HUES6 (cell line): Measurements from ENCODE around the gene PAIP2.

Source experiments
- H3K27ac ChIP-seq: 2 replicates; pipeline ENCODE4 v1.7.0; 2013; ENCODE audit warnings: low read depth, mild to moderate bottlenecking, low read length, inconsistent platforms
- H3K27me3 ChIP-seq: 2 replicates; pipeline ENCODE4 v1.6.1; 2013; ENCODE audit warnings: low read length; ENCODE audit not compliant: control insufficient read depth, insufficient read depth
- H3K36me3 ChIP-seq: 2 replicates; pipeline ENCODE4 v1.6.1; 2013; ENCODE audit warnings: low read length; ENCODE audit not compliant: control insufficient read depth, insufficient read depth
- H3K4me1 ChIP-seq: 2 replicates; pipeline ENCODE4 v1.6.1; 2013; ENCODE audit warnings: low read length; ENCODE audit not compliant: control insufficient read depth, insufficient read depth
- H3K4me3 ChIP-seq: 2 replicates; pipeline ENCODE4 v1.5.1; 2013; ENCODE audit warnings: low read depth, low read length
- H3K9ac ChIP-seq: one replicate; pipeline ENCODE4 v1.6.1; 2013; ENCODE audit warnings: mild to moderate bottlenecking, low read length
- H3K9me3 ChIP-seq: 2 replicates; pipeline ENCODE4 v1.6.1; 2013; ENCODE audit warnings: low read depth, low read length; ENCODE audit not compliant: control insufficient read depth, insufficient read depth

The PAIP2 gene

GRCh38 chr5:139415869-139416268 lies 74.2 kb downstream of the PAIP2 start:
- H3K9ac ChIP-seq = no peak overlapping the region
- no peaks in the 10 kb centered on the region for H3K9me3 ChIP-seq
- no peak overlapping the region for H3K4me3 ChIP-seq
- peaks cover 4% of the 10 kb centered on the region; the same call in 1 of the 2 replicates for H3K4me1 ChIP-seq
- H3K36me3 ChIP-seq = peaks cover 23% of the 10 kb centered on the region
- H3K27me3 ChIP-seq = no peaks in the 10 kb centered on the region
- H3K27ac ChIP-seq = no peak overlapping the region

- Histone ChIP-seq H3K36me3 (peaks cover 26% of the 10 kb centered on the region), H3K27ac (no peak overlapping the region), H3K4me1 (peaks cover 4% of the 10 kb centered on the region; the same call in 1 of the 2 replicates)
Measured at GRCh38 chr5:139416651-139417050, 75.0 kb downstream of the PAIP2 start.

DNA sequence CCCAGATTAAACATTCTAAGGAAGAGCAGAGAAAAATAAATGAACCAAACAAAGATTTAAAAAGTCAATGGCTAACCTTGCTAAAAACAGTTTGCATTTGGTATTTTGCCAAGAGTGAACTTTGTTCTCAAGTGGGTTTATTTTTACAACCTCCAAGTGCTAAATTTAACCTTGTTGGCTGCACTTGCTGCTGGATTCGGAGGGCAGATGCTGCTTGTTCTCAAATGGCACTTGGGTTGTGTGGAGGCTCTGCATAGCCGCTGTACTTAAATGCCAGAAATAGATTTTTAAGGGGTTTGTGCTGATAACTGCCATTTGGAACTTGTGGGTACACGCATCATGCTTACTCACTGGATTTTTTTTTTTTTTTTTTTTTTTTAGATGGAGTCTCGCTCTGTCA lies 75.6 kb downstream of the PAIP2 start:
- H3K9me3 ChIP-seq = no peaks in the 10 kb centered on the region
- H3K9ac ChIP-seq = no peak overlapping the region
- H3K36me3 ChIP-seq = peaks cover 26% of the 10 kb centered on the region

More at GRCh38 chr5:139416651-139417050, 75.0 kb downstream of the PAIP2 start:
- no peak overlapping the region for H3K9ac ChIP-seq
- no peaks in the 10 kb centered on the region for H3K9me3 ChIP-seq
- no peaks in the 10 kb centered on the region for H3K27me3 ChIP-seq
- no peak overlapping the region for H3K4me3 ChIP-seq

DNA sequence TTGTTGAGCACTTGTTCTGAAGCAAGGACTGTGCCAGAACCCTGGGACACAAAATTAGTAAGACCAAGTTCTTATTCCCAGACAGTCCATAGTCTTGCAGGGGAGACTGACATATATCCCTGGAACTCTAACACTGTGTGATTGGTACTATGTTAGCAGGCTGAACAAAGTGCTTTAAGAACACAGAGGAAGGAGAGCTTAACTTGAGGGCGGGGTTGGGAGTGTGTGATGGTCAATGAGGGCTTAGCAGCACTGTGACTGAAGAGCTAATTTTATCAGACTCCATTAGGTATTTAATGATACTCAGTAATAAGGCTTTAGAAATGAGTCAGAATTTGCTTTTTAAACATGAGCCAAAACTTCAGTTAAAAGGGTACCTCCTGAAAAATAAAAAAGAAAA lies 77.1 kb downstream of the PAIP2 start:
- no peak overlapping the region for H3K4me3 ChIP-seq
- H3K36me3 ChIP-seq = peaks cover 26% of the 10 kb centered on the region
- H3K27ac ChIP-seq = no peak overlapping the region
- H3K9me3 ChIP-seq = no peaks in the 10 kb centered on the region
- H3K27me3 ChIP-seq = no peaks in the 10 kb centered on the region
- no peak overlapping the region for H3K9ac ChIP-seq
- peaks cover 4% of the 10 kb centered on the region; the same call in 1 of the 2 replicates for H3K4me1 ChIP-seq

More for the DNA sequence above, 75.6 kb downstream of the PAIP2 start:
- H3K27me3 ChIP-seq = no peaks in the 10 kb centered on the region
- H3K27ac ChIP-seq = no peak overlapping the region
- H3K4me1 ChIP-seq = peaks cover 4% of the 10 kb centered on the region; the same call in 1 of the 2 replicates
- H3K4me3 ChIP-seq = no peak overlapping the region
